Activated gamma-delta T cell treated with anti-CD3 and anti-CD28 coated beads, Interleukin-2, amount 50 U/mL, for 16 hours (primary cell): ENCODE data around the gene PCBP3.
"Not testable (repeated sequence)": the region's sequence is repeated elsewhere in the genome, so short reads cannot be mapped to it uniquely, and the experiment has no call there.

Experiments used
- DNase-seq: peaks from one replicate; pipeline ENCODE4 v3.0.0-alpha.2; 2020; ENCODE audit warnings: low read depth

The PCBP3 gene

GRCh38 chr21:45809421-45809820, 165.9 kb downstream of the PCBP3 start:
- no peak for DNase-seq

- no peak for DNase-seq
Observed at GRCh38 chr21:45811136-45811535, 167.6 kb downstream of the PCBP3 start.

- not testable (repeated sequence) for DNase-seq
Observed at GRCh38 chr21:45814210-45814940, 170.8 kb downstream of the PCBP3 start.

GRCh38 chr21:45815781-45816180, 172.3 kb downstream of the PCBP3 start:
- not testable (repeated sequence) for DNase-seq

GRCh38 chr21:45816794-45817193, 173.3 kb downstream of the PCBP3 start:
- no peak for DNase-seq

- no peak for DNase-seq
Observed at GRCh38 chr21:45817345-45817744, 173.8 kb downstream of the PCBP3 start.

GRCh38 chr21:45818276-45818903, 174.9 kb downstream of the PCBP3 start:
- no peak for DNase-seq

GRCh38 chr21:45818904-45819285, 175.4 kb downstream of the PCBP3 start:
- DNase-seq = peak; percentile 55

- DNase-seq = no peak
Observed at GRCh38 chr21:45819478-45820170, 176.1 kb downstream of the PCBP3 start.

GRCh38 chr21:45820171-45821091, 176.9 kb downstream of the PCBP3 start:
- DNase-seq = peak; percentile 63

- no peak for DNase-seq
Observed at GRCh38 chr21:45821315-45821962, 177.9 kb downstream of the PCBP3 start.

GRCh38 chr21:45821998-45822397, 178.5 kb downstream of the PCBP3 start:
- no peak for DNase-seq

GRCh38 chr21:45822429-45823099, 179.0 kb downstream of the PCBP3 start:
- DNase-seq = no peak

GRCh38 chr21:45823100-45823681, 179.7 kb downstream of the PCBP3 start:
- DNase-seq = no peak

GRCh38 chr21:45824546-45825215, 181.2 kb downstream of the PCBP3 start:
- DNase-seq = no peak

- DNase-seq = no peak
Observed at GRCh38 chr21:45825219-45825618, 181.7 kb downstream of the PCBP3 start.

GRCh38 chr21:45826676-45827301, 183.3 kb downstream of the PCBP3 start:
- DNase-seq = no peak

- DNase-seq = no peak
Observed at GRCh38 chr21:45827302-45827692, 183.8 kb downstream of the PCBP3 start.

- no peak for DNase-seq
Observed at GRCh38 chr21:45827881-45828579, 184.5 kb downstream of the PCBP3 start.
